HG02981 (cell line): ENCODE measurements around the gene SCT.

Experiments used
- ATAC-seq: cut with Tn5 transposase; IDR thresholded peaks from one replicate; pipeline ENCODE4 v1.9.1; 2021; ENCODE audit warnings: mild to moderate bottlenecking, moderate library complexity; ENCODE audit not compliant: unreplicated experiment

SCT gene

DNA sequence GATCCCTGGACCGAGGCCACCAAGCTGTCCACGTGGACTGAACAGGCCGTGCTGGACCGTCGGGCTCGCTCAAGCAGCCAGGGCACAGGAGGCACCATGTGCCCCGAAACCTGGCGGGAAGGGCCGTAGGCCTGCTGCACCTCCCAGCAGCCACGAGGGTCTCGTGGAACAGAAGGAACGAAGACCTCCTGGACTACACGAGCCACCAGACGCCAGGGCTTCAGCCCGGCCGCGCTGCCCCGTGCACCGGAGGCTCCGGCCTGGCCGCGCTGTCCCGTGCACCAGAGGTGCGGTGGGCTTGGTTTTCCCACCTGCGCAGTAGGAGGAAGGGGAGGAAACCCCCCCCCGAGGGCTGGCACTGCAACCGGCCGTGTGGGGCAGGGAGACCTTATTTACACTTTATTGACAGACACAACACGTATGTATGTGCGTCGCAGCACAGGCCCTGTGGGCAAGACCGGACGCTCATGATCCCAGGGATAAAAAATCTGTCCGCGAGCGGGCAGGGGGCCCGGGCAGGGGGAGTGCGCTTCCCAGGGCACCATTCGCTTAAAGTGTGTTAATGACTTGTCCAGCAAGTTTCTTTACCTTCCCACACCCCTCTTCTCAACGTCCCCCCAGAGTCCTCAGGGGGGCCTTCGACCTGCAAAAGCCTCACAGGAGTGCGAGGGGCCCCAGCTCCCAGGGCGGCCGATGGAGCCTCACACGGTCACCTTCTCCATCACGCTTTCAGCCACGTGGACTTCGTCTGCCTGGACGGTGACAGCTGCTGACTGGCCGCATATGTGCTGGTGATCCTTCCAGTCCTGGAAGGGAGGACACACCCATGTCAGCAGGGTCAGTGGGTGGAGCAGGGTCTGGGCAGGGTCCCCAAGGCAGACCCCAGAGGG is 17.1 kb upstream of the SCT start:
- no peak for ATAC-seq

DNA sequence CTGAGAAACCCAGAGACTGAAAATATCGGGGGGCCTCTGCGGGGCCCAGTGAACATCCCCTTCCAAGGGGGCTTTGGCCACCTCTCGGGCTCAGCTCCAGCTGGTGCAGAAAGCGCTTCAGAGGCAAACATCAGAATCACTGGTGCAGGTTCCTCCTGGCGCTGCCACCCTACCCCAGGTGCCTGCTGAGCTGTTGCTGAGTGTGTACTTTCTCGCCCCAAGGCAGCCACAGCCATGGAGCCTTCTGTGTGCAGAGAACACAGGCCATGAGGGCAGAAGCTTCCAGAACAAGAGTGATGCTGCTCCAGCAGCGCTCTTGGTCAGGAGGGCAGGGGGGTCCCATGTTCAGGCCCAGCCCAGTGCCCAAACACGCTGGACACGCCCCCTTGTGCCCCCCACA is 16.4 kb upstream of the SCT start:
- ATAC-seq, result no peak

DNA sequence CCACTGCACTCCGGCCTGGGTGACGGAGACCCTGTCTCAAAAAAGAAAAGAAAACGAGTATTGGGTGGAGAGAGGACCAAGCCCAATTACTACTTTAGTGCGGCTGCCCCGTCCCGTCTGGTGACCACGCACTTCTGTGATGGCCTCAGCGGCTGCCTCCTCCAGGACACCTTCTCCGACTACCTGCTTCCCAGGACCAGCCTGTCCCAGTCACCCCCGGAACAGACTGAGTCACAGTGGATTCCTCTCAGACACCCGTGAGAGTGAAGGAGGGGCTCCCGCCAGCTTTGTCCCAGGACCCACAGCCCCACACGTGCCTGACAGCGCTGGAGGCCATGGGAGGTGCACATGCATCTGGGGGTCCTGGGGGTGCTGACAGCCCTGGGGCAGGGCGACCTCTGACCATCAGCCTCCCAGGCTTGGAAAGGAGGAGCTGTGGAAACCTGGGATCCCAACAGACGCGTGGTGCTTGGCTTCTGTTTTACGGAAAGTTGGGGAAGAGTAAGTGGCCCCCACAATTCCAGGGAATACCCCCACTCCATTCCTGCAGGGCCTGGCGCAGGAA is 14.9 kb upstream of the SCT start:
- no peak for ATAC-seq

DNA sequence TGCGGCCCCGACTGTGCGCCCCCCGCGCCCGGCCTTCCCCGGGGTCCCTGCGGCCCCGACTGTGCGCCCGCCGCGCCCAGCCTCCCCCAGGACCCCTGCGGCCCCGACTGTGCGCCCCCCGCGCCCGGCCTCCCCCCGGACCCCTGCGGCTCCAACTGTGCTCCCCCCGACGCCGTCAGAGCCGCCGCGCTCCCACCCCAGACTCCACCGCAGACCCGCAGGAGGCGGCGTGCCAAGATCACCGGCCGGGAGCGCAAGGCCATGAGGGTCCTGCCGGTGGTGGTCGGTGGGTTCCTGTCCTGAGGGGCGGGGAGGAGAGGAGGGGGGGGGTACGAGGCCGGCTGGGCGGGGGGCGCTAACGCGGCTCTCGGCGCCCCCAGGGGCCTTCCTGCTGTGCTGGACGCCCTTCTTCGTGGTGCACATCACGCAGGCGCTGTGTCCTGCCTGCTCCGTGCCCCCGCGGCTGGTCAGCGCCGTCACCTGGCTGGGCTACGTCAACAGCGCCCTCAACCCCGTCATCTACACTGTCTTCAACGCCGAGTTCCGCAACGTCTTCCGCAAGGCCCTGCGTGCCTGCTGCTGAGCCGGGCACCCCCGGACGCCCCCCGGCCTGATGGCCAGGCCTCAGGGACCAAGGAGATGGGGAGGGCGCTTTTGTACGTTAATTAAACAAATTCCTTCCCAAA is 13.2 kb upstream of the SCT start:
- ATAC-seq, result no peak

DNA sequence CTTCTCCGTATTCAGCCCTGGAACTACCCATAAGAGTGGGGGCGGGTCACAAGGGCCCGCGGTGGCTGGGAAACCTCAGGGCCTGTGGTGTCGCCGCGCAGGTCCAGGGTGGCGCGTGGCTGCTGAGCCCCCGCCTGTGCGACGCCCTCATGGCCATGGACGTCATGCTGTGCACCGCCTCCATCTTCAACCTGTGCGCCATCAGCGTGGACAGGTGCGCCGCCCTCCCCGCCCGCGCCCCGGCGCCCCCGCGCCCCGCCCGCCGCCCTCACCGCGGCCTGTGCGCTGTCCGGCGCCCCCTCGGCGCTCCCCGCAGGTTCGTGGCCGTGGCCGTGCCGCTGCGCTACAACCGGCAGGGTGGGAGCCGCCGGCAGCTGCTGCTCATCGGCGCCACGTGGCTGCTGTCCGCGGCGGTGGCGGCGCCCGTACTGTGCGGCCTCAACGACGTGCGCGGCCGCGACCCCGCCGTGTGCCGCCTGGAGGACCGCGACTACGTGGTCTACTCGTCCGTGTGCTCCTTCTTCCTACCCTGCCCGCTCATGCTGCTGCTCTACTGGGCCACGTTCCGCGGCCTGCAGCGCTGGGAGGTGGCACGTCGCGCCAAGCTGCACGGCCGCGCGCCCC is 12.5 kb upstream of the SCT start:
- no peak for ATAC-seq

DNA sequence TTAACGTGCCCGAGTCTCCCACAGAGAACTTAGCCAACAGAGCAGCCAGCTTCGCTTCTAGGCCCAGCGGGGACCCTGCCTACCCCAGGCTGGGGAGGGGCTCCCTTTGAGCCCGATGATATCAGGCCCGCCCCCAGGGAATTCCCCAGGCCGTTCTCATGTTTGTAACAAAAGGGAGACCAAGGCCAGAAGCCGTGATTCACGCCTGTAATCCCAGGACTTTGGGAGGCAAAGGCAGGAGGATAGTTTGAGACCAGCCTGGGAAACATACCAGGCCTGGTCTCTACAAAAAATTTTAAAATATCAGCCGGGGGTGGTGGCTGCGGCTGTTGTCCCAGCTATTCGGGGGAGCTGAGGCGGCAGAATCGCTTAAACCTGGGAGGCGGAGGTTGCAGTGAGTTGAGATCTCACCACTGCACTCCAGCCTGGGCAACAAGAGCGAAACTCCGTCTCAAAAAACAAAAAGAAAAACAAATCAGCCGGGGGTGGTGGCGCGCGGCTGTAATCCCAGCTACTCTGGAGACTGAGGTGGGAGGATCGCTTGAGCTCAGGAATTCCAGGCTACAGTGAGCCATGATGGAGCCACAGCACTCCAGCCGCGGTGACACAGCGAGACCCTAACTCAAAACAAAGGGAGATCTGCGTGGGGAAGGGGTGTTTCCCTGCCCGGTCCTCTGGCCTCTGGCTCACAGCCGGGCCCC is 11.8 kb upstream of the SCT start:
- no peak for ATAC-seq

DNA sequence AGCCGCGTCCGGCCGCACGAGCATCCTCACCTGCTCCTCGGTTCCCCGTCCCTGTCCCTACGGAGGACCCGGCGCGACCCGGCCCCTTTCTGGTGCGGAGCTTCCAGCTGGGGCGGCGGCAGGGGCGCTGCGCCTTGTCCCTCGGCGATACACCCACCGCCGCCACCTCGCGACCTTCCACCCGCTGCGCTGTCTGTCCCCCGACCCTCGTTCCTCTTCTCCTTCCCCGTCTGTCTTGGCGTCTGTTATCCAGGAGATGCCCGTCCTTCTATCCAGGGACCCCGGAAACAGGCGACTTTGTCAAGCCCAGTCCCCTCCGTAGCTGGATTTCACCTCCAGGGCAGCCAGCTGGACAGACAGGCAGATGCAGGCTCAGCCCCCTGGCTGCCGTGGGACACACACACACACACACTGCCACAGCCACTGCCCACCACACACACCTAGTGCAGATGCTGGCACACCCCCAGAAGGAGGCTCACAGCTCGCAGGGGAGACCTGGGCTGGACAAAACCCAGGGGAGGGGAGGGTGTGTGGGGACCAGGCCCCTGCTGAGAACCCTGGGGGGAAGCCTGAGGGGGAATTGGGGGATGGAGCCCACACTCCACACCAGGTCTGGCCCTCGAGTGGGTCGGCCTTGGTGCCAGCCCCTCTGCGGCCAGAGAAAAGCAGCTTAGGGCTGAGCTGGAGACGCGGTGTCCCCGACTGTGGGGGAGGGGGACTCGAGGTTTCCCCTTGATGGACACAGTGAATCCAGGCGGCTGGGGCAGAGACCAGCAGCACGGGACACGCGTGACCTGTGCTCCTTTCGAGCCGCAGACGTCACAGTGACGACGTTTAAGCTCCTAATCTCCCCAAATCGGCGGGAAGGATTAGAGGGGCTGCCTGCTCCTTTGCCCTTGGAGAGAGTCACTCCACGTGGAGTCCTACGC is 10.9 kb upstream of the SCT start:
- no peak for ATAC-seq

DNA sequence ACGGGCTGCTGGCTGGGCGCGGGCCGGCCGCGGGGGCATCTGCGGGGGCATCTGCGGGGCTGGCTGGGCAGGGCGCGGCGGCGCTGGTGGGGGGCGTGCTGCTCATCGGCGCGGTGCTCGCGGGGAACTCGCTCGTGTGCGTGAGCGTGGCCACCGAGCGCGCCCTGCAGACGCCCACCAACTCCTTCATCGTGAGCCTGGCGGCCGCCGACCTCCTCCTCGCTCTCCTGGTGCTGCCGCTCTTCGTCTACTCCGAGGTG is 10.3 kb upstream of the SCT start:
- no peak for ATAC-seq

DNA sequence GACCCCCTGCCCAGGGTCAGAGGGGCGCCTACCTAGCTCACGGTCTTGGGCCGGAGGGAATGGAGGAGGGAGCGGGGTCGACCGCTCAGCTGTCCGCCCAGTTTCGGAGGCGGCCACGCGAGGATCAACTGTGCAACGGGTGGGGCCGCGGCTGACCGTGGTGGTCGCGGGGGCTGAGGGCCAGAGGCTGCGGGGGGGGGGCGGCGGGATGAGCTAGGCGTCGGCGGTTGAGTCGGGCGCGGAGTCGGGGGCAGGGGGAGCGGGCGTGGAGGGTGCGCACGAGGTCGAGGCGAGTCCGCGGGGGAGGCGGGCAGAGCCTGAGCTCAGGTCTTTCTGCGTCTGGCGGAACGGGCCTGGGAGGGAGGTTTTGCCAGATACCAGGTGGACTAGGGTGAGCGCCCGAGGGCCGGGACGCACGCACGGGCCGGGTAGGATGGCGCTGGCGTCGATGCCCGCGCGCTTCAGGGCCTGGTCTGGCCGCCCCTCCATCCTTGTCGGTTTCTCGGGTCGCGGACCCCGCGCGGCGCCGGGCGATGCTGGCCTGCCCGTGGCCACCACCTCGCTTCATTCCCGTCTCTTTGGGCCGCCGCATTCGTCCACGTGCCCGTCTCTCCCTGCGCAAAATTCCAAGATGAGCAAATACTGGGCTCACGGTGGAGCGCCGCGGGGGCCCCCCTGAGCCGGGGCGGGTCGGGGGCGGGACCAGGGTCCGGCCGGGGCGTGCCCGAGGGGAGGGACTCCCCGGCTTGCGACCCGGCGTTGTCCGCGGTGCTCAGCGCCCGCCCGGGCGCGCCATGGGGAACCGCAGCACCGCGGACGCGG is 9.7 kb upstream of the SCT start, which contains the start of gene DRD4:
DRD4 (plus strand) TSS at position 759 of the 822 bp plus-strand sequence; CDS start at position 795, 36 bp downstream.
- ATAC-seq, result no peak

DNA sequence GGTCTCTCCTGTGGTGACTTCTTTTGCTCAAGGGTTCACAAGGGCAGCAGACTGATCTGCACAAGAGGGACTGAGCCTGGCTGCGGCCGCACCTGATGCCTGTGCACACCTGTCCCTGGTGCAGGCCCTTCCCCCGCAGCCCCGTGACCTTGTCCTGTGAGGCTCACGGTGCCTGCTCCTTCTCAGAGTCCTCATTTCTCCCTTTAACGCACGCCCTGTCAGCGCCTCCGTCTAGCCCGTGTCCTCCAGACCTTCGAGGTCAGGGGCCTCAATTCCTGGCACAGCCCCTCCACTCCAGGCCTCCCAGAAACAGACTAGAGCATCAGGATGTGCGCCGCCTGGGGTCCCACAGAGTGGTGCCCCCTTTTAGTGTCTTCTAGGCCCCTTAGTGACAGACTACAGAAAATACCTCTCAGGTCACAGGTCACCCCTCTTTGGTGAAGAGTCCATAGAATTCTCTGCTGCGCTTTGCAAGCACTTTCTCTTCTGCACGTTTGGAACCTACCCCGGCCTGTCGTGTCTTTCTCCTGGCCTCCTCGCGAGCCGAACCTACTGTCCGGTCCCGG is 9.0 kb upstream of the SCT start:
- ATAC-seq, result no peak

DNA sequence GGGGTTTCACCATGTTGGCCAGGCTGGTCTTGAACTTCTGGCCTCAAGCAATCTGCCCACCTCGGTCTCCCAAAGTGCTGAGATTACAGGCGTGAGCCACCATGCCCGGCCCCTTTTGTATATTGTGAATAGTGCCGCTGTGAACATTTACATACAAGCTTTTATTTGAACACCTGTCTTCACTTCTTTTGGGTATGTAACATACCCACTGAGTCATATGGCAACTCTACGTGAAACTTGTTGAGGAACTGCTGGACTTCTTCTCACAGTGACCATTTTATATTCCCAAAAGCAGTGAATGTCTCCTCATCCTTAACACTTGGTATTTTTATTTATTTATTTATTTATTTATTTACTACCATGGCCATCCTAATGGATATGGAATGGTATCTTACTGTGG is 3.9 kb upstream of the SCT start:
- no peak for ATAC-seq

DNA sequence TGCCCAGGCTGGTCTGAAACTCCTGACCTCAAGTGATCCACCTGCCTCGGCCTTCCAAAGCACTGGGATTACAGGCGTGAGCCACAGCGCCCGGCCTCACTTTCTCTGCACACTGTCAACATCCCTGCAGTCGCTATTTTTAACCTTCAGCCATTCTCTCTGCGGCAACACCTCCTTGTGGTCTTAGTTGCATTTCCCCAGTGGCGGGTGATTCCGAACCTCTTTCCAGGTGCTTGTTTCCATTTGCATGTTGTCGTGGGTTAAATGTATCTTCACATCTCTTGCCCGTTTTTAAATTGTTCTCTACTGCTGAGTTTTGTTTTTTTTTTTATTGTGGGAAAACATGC is 2.2 kb upstream of the SCT start:
- no peak for ATAC-seq

DNA sequence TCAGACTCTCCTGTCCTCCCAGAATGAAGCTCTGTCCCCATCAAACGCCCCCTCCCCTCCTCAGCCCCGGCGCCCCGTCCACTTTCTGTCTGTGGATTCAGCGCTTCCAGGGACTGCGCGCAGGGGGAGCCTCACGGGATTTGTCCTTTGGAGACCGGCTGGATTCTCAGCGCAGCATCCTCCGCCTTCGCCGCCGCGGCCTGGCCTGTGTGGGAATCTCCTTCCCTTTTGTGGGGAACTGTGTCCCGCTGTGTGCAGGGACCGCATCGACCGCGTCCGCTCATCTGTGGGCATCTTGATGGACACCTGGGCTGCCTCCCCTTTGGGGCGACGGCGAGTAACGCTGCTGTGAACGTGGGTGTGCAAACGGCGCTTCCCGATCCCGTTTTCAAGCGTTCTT is 1.1 kb upstream of the SCT start:
- ATAC-seq, result no peak

DNA sequence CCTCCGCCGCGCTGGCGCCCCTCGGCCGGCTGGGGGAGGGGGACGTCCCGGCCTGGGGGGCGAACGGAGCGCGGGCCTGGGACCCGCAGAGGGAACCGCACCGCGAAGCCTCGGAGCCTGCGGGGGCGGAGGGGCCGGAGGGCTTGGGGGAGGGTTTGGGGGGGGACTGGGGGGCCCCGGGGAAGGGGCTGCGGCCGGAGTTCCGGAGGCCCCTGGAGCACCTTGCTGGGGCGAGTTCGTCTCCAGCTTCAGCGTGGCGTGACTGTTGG is 261 bp upstream of the SCT start:
- ATAC-seq, result no peak

DNA sequence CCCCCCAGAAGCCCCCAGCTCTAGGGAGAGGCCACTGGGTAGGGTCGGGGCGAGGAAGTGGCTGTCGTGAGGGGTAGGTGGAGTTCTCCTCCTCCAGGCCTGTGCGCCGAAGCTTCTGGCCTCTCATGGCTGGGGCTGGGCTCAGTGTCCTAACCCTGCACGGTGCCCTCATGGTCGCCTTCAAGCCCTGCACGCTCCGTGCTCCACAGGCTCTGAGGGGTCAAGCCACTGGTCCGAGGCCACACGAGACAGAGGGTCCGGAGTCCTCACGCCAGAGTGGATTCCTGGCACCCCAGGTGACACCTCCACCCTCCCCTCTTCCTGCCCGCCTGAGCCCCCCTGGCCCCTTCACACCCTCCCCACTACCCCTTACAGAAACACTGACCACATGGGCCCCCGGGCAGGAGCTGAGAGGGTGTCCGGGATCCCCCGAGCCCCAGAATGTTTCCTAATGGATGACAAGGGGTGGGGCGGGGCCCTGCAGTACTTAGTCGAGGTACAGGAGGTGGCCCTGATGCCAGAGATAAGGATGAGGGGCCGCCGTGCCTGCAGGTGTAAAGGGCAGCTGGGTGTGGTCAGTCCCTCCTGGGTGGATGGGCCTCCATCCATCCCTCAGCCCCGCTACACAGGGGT is 1.2 kb downstream of the SCT start:
- no peak for ATAC-seq

DNA sequence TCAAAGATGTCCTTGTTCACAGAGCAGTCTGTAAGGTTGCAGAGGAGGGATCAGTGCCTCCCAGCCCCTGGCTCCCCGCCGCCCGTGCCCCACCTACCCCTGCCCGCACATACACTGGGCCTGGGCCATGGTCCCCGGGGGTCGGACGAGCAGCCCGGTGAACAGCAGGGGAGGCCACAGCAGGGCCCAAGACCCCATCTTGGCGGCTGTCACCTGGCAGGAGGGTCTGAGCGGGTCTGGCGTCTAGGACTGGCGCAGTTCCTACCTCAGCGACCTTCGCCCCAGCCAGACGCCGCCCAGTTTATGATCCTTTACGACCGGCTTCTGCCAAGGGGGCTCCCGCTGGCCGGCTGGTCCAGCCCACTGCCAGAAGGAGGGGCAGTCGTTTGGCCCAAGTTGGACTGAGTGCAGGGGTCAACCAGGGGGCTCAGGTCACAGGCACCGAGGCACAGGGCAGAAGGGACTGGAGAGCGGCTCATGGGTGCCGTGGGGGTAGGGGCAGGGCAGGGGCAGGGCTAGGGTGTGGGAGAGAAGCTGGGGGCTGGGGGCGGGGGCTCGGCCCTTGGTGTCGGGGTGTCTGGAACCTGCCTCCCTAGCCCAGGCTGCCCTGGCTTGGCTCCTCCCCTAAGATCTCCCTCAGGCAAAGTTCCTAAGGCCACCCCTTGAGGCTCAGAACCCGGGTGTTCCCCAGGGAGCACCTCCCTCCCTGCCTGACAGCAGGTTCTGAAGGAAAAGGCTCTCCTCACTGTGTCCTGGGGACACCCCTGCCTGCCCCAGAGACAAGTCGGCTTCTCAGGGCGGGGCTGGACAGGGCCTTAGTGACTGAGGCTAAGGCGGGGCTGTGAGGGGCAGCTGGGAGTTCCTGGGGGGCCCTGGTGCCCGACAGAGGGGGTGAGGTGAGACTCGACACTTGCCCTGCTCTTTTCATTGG is 2.0 kb downstream of the SCT start, which contains the start of gene CDHR5:
CDHR5 (minus strand) TSS at position 251 of the 931 bp plus-strand sequence; CDS start at position 198, 53 bp downstream.
- ATAC-seq, result no peak

DNA sequence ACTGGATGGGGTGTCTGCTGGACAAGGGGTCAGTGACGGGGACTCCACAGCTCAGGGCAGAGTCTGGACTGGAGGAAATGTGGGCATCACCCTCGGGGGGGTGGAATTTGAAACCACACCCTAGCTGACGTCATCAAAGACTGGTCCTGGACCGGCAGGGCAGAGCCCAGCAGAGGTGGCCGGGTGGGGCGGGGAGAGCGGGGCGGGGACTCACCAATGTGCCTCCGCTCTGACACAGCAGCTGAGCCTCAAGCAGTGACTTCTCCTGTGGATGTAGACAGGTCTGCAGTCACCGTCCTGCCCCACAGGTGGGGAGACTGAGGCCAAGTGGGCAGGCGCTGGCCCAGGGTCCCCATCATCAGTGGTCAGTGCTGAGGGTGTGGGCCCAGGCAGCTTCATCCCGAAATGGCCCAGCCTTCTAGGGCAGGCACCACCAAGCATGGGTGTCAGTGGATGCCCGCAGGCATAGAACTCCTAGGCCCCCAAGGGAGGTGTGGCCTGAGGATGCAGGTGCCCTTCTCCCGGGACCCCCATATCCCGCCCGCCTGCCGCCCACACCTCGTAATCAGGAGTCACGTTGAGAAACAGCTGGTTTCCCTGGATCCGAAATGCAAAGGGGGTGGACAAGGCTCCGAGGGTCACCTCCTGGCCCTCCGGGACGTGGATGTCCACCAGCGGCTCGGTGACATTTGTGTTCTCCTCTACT is 2.8 kb downstream of the SCT start:
- ATAC-seq, result no peak
